Body of pancreas (tissue), 4 donors: ENCODE data around the gene SEMA3E.

Source experiments
- POLR2A ChIP-seq, 3 donors: fragments of 450-650 bp; IDR thresholded peaks; one replicate each; pipeline ENCODE4 v1.6.1; 2016; ENCODE audit warnings: antibody characterized with exemption in 3 of 3, mild to moderate bottlenecking in 2 of 3
- TF ChIP-seq, protein P1 (sequence below), 7 experiments: fragments of 450-650 bp in 4 of 7; fragments of 200-600 bp in 3 of 7; sonication (generic) in 3 of 7; IDR thresholded peaks; one replicate each; pipeline ENCODE4 v1.5.1; 2016 to 2019; ENCODE audit warnings: antibody characterized with exemption in 7 of 7

DNA sequence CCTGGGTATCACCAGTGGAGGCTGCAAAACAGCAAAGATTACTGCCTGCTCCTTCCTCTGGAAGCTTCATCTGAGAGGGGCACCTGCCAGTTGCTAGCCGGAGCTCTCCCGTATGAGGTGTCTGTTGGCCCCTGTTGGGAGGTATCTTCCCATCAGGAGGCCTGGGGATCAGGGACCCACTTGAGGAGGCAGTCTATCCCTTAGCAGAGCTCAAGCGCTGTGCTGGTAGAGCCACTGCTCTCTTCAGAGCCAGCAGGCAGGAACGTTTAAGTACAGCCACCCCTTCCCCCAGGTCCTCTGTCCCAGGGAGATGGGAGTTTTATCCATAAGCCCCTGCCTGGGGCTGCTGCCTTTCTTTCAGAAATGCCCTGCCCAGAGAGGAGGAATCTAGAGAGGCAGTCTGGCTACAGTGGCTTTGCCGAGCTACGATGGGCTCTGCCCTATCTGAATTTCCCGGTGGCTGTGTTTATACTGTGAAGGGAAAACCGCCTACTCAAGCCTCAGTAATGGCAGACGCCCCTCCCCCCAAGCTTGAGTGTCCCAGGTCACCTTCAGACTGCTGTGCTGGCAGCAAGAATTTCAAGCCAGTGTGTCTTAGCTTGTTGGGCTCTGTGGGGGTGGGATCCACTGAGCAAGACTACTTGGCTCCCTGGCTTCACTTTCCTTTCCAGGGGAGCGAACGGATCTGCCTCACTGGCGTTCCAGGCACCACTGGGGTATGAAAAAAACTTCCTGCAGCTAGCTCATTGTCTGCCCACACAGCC is 19.6 kb downstream of the SEMA3E start:
- TF ChIP-seq, protein P1, sequence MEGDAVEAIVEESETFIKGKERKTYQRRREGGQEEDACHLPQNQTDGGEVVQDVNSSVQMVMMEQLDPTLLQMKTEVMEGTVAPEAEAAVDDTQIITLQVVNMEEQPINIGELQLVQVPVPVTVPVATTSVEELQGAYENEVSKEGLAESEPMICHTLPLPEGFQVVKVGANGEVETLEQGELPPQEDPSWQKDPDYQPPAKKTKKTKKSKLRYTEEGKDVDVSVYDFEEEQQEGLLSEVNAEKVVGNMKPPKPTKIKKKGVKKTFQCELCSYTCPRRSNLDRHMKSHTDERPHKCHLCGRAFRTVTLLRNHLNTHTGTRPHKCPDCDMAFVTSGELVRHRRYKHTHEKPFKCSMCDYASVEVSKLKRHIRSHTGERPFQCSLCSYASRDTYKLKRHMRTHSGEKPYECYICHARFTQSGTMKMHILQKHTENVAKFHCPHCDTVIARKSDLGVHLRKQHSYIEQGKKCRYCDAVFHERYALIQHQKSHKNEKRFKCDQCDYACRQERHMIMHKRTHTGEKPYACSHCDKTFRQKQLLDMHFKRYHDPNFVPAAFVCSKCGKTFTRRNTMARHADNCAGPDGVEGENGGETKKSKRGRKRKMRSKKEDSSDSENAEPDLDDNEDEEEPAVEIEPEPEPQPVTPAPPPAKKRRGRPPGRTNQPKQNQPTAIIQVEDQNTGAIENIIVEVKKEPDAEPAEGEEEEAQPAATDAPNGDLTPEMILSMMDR (IDR thresholded peaks at IDR 0.05) = no peak
- no peak for TF ChIP-seq POLR2A (IDR thresholded peaks at IDR 0.05)
